Mucosa of descending colon (tissue), 3 donors: Measurements from ENCODE around the gene CHGA. TPM values are rescaled to one million over a fixed set of nuclear protein-coding genes. Genes with fewer than 3 reads are reported as not detected.

ENCODE experiments used
- ATAC-seq: fragments of 200-7000 bp; cut with Tn5 transposase; one replicate; pipeline ENCODE4 v1.9.1; 2020; ENCODE audit warnings: mild to moderate bottlenecking, moderate library complexity
- DNase-seq, 3 donors: peaks; one replicate each; pipeline ENCODE4 v3.0.0-alpha.2; 2020
- H3K36me3 ChIP-seq: fragments of 200-600 bp; one replicate; pipeline ENCODE4 v1.8.0; 2021; ENCODE audit warnings: low read depth, mild to moderate bottlenecking
- H3K4me1 ChIP-seq: fragments of 200-600 bp; one replicate; pipeline ENCODE4 v1.8.0; 2021; ENCODE audit warnings: low read depth, mild to moderate bottlenecking
- H3K4me3 ChIP-seq: fragments of 200-600 bp; one replicate; pipeline ENCODE4 v1.8.0; 2021; ENCODE audit warnings: mild to moderate bottlenecking
- H3K9me3 ChIP-seq: fragments of 200-600 bp; one replicate; pipeline ENCODE4 v1.8.0; 2021; ENCODE audit warnings: mild to moderate bottlenecking
- CTCF ChIP-seq: fragments of 200-600 bp; IDR thresholded peaks from one replicate; pipeline ENCODE4 v1.8.0; 2022; ENCODE audit warnings: antibody characterized with exemption, mild to moderate bottlenecking
- intact Hi-C, 2 donors: fragments of 100-400 bp; cut with DNase I in 1 of 2; cut with micrococcal nuclease in 1 of 2; formaldehyde crosslinking; loops; one replicate each; pipeline versions ENCODE4 v1.11.0 to v1.11.1; 2022; cut with DNase I, micrococcal nuclease
- total RNA-seq, 3 donors: library from RNA; stranded (reverse); fragmentation: NEBNext Ultra II Directional in 2 of 3; extraction: Animal tissue kit (Norgen Biotek cat#: 25700) in 2 of 3; gene quantifications; one replicate each; pipeline versions ENCODE4 v1.2.1 to v1.2.4, GENCODE V29; 2021 to 2023
- donor health status: DM: no; HTN: no; CAD: no; lungs with moderate emphysema.
- donor health status: DM: no; HTN: no; CAD: no.
- donor health status: DM: no; HTN: yes; CAD: no.

CHGA gene
- total RNA-seq, 3 donors from 2014 or later: 39.1 to 236 (median 187) TPM

GRCh38 chr14:92937051-92937937 lies 14.3 kb downstream of the CHGA start:
- Histone ChIP-seq H3K36me3 (no peaks in the 10 kb centered on the region), H3K9me3 (no peaks in the 10 kb centered on the region), H3K4me1 (no peaks in the 10 kb centered on the region), H3K4me3 (no peak overlapping the region)
- DNase-seq (peak; percentile 43 to 58 (median 50)), ATAC-seq (peak; percentile 68)
- intact Hi-C loops: no loop called here
- TF ChIP-seq CTCF: no peak

- DNase-seq (no peak), ATAC-seq (no peak)
- Histone ChIP-seq H3K9me3 (no peaks in the 10 kb centered on the region), H3K4me3 (no peak overlapping the region), H3K36me3 (no peaks in the 10 kb centered on the region), H3K4me1 (no peaks in the 10 kb centered on the region)
- intact Hi-C loops: no loop called here
- TF ChIP-seq CTCF: no peak
These were observed 15.4 kb downstream of the CHGA start for GRCh38 chr14:92938235-92938875.

GRCh38 chr14:92938890-92939671 lies 16.1 kb downstream of the CHGA start:
- DNase-seq (no peak), ATAC-seq (no peak)
- intact Hi-C loops: no loop called here
- H3K36me3 ChIP-seq: no peaks in the 10 kb centered on the region
- H3K4me3 ChIP-seq: no peak overlapping the region
- H3K9me3 ChIP-seq: no peaks in the 10 kb centered on the region
- no peak for TF ChIP-seq CTCF
- no peaks in the 10 kb centered on the region for H3K4me1 ChIP-seq

GRCh38 chr14:92939699-92940098 lies 16.7 kb downstream of the CHGA start:
- DNase-seq (no peak), ATAC-seq (no peak)
- Histone ChIP-seq H3K9me3 (no peaks in the 10 kb centered on the region), H3K4me1 (no peaks in the 10 kb centered on the region), H3K4me3 (no peak overlapping the region), H3K36me3 (no peaks in the 10 kb centered on the region)
- intact Hi-C loops: no loop called here
- TF ChIP-seq CTCF: no peak

- no peaks in the 10 kb centered on the region for H3K36me3 ChIP-seq
- H3K4me3 ChIP-seq: no peak overlapping the region
- DNase-seq: no peak
- intact Hi-C loops: no loop called here
- no peak for ATAC-seq
- no peaks in the 10 kb centered on the region for H3K9me3 ChIP-seq
- TF ChIP-seq CTCF: no peak
- no peaks in the 10 kb centered on the region for H3K4me1 ChIP-seq
These were observed 17.6 kb downstream of the CHGA start for GRCh38 chr14:92940543-92940942.
